Measurements from ENCODE around the gene CNNM1.

DNA sequence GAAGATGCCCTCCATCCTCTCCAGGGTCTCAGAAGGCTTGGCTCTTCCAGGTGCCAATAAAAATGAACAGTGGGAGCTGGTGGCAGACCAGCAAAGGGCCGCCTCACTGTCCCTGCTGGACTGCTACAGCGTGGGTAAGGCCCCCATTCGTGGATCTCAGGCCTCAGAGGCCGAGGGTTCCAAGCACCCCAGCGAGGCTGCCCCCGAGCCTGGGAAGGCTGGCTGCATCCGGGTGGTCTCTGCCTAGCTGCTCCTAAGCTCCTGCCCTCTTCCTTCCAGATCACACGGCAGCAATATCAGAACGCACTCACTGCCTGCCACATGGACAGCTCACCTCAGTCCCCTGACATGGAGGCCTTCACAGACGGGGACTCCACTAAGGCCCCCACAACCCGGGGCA lies 58.4 kb downstream of the CNNM1 start:
- TF ChIP-seq POLR2A (IDR thresholded peaks at IDR 0.05; ENCODE audit: low read depth, low read length) = no peak
- TF ChIP-seq, protein P1, sequence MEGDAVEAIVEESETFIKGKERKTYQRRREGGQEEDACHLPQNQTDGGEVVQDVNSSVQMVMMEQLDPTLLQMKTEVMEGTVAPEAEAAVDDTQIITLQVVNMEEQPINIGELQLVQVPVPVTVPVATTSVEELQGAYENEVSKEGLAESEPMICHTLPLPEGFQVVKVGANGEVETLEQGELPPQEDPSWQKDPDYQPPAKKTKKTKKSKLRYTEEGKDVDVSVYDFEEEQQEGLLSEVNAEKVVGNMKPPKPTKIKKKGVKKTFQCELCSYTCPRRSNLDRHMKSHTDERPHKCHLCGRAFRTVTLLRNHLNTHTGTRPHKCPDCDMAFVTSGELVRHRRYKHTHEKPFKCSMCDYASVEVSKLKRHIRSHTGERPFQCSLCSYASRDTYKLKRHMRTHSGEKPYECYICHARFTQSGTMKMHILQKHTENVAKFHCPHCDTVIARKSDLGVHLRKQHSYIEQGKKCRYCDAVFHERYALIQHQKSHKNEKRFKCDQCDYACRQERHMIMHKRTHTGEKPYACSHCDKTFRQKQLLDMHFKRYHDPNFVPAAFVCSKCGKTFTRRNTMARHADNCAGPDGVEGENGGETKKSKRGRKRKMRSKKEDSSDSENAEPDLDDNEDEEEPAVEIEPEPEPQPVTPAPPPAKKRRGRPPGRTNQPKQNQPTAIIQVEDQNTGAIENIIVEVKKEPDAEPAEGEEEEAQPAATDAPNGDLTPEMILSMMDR (IDR thresholded peaks at IDR 0.05; ENCODE audit: extremely low read depth in 1 of 2, insufficient read depth in 1 of 2, low read depth in 1 of 2, low read length in 2 of 2) = no peak
- TF ChIP-seq MYC (IDR thresholded peaks at IDR 0.05; ENCODE audit: low read depth, low read length) = no peak
- TF ChIP-seq FOS (IDR thresholded peaks at IDR 0.05; ENCODE audit: borderline replicate concordance, insufficient read depth, low read length) = no peak
- TF ChIP-seq POLR2AphosphoS5 (IDR thresholded peaks at IDR 0.05; ENCODE audit: insufficient read depth, low read depth, low read length) = no peak
- no peak for TF ChIP-seq EZH2 (IDR thresholded peaks at IDR 0.05; ENCODE audit: borderline replicate concordance, low read depth, low read length, severe bottlenecking)
- no peak for TF ChIP-seq GATA2 (IDR thresholded peaks at IDR 0.05; ENCODE audit: insufficient read depth, insufficient read length, low read depth, low read length)

Data from endothelial cell of umbilical vein (primary cell).